Measurements from ENCODE around the gene B4GALNT1.
"Not testable (repeated sequence)": the region's sequence is repeated elsewhere in the genome, so short reads cannot be mapped to it uniquely, and the experiment has no call there.

GRCh38 chr12:57645990-57646658 lies 13.1 kb upstream of the B4GALNT1 start:
- not testable (repeated sequence) for TF ChIP-seq CTCF (conservative IDR thresholded peaks at IDR 0.05 in 1 of 2, IDR thresholded peaks at IDR 0.05 in 1 of 2; ENCODE audit: low read depth in 1 of 2, low read length in 2 of 2); EZH2 (IDR thresholded peaks at IDR 0.05; ENCODE audit: low read length, missing control alignments)

Measured in fibroblast of lung (primary cell).